DOHH2 (cell line): ENCODE results near the gene CPSF7.

ENCODE experiments used
- H3F3A ChIP-seq: fragments of 200-600 bp; sonication (generic), shearing (Covaris generic); 2 replicates; pipeline ENCODE4 v1.6.0; 2016; ENCODE audit warnings: antibody characterized with exemption, mild to moderate bottlenecking; ENCODE audit not compliant: control insufficient read depth, insufficient read depth
- H3K27ac ChIP-seq: fragments of 200-600 bp; sonication (generic); 2 replicates; pipeline ENCODE4 v1.5.1; 2014; ENCODE audit warnings: low read depth, mild to moderate bottlenecking, low read length, moderate library complexity
- H3K27me3 ChIP-seq: fragments of 200-600 bp; sonication (generic); 2 replicates; pipeline ENCODE4 v1.6.1; 2014; ENCODE audit warnings: mild to moderate bottlenecking, low read length, mixed read lengths; ENCODE audit not compliant: control insufficient read depth
- H3K36me3 ChIP-seq: fragments of 200-600 bp; sonication (generic); 2 replicates; pipeline ENCODE4 v1.6.1; 2014; ENCODE audit warnings: mild to moderate bottlenecking, low read length, moderate library complexity, mixed read lengths; ENCODE audit not compliant: control insufficient read depth
- H3K4me1 ChIP-seq: fragments of 200-600 bp; sonication (generic); 2 replicates; pipeline ENCODE4 v1.6.1; 2014; ENCODE audit warnings: mild to moderate bottlenecking, low read length, mixed read lengths; ENCODE audit not compliant: control insufficient read depth
- H3K4me2 ChIP-seq: fragments of 200-600 bp; sonication (generic); 2 replicates; pipeline ENCODE4 v1.6.0; 2014; ENCODE audit warnings: mild to moderate bottlenecking, low read length, moderate library complexity
- H3K4me3 ChIP-seq: fragments of 200-600 bp; sonication (generic); 2 replicates; pipeline ENCODE4 v1.5.1; 2014; ENCODE audit warnings: mild to moderate bottlenecking, low read length, mixed read lengths
- H3K79me2 ChIP-seq: fragments of 200-600 bp; sonication (generic); 2 replicates; pipeline ENCODE4 v1.6.1; 2014; ENCODE audit warnings: mild to moderate bottlenecking, low read length, mixed read lengths; ENCODE audit not compliant: control insufficient read depth
- H3K9me2 ChIP-seq: fragments of 200-600 bp; sonication (generic); replicated peaks from 2 replicates; pipeline ENCODE4 v1.6.1; 2014; ENCODE audit warnings: mild to moderate bottlenecking, low read length, mixed read lengths; ENCODE audit not compliant: control insufficient read depth
- H3K9me3 ChIP-seq: fragments of 200-600 bp; sonication (generic); 2 replicates; pipeline ENCODE4 v1.6.1; 2014; ENCODE audit warnings: antibody characterized with exemption, low read length, mixed read lengths; ENCODE audit not compliant: control insufficient read depth, insufficient read depth
- H4K20me1 ChIP-seq: fragments of 200-600 bp; sonication (generic); 2 replicates; pipeline ENCODE4 v1.6.0; 2014; ENCODE audit warnings: low read depth, mild to moderate bottlenecking, antibody characterized with exemption, low read length, moderate library complexity; ENCODE audit not compliant: control insufficient read depth, insufficient read depth
- CTCF ChIP-seq: fragments of 200-600 bp; sonication (generic); IDR thresholded peaks from one replicate; pipeline ENCODE4 v1.5.1; 2014; ENCODE audit warnings: antibody characterized with exemption, mild to moderate bottlenecking, low read depth, low read length; ENCODE audit not compliant: poor library complexity, severe bottlenecking
- EZH2phosphoT487 ChIP-seq: fragments of 200-600 bp; sonication (generic); IDR thresholded peaks from 2 replicates; pipeline ENCODE4 v1.6.1; 2017; ENCODE audit warnings: borderline replicate concordance, mild to moderate bottlenecking, antibody characterized with exemption, low read length, moderate library complexity, mixed read lengths

The CPSF7 gene

GRCh38 chr11:61473370-61474012, 43.7 kb upstream of the CPSF7 start:
- no peaks in the 10 kb centered on the region for H3K9me3 ChIP-seq
- 0 out of 2 replicates have a peak, but pooled peaks cover under 1% of the 10 kb centered on the region for H4K20me1 ChIP-seq
- H3F3A ChIP-seq = no peaks in the 10 kb centered on the region; the same call in 1 of the 2 replicates
- H3K27me3 ChIP-seq = peaks cover 1% of the 10 kb centered on the region; the same call in 1 of the 2 replicates
- TF ChIP-seq EZH2phosphoT487 (no peak), CTCF (no peak)
- H3K27ac ChIP-seq = no peak overlapping the region
- H3K9me2 ChIP-seq = no peaks in the 10 kb centered on the region
- H3K4me1 ChIP-seq = no peaks in the 10 kb centered on the region
- no peak overlapping the region for H3K4me2 ChIP-seq
- H3K79me2 ChIP-seq = no peaks in the 10 kb centered on the region
- no peak overlapping the region for H3K4me3 ChIP-seq
- peaks cover 3% of the 10 kb centered on the region; the same call in 1 of the 2 replicates for H3K36me3 ChIP-seq

GRCh38 chr11:61472868-61473267, 43.1 kb upstream of the CPSF7 start:
- H3K79me2 ChIP-seq = no peaks in the 10 kb centered on the region
- TF ChIP-seq EZH2phosphoT487 (no peak), CTCF (no peak)
- no peak overlapping the region for H3K27ac ChIP-seq

GRCh38 chr11:61472282-61472681, 42.5 kb upstream of the CPSF7 start:
- Histone ChIP-seq H3K9me2 (no peaks in the 10 kb centered on the region), H3K4me1 (no peaks in the 10 kb centered on the region), H4K20me1 (no peaks in the 10 kb centered on the region), H3K9me3 (no peaks in the 10 kb centered on the region), H3F3A (no peaks in the 10 kb centered on the region; the same call in 1 of the 2 replicates), H3K27ac (no peak overlapping the region), H3K27me3 (no peaks in the 10 kb centered on the region), H3K36me3 (peaks cover 3% of the 10 kb centered on the region; the same call in 1 of the 2 replicates), H3K4me2 (no peak overlapping the region), H3K4me3 (no peak overlapping the region), H3K79me2 (no peaks in the 10 kb centered on the region)
- TF ChIP-seq CTCF (no peak), EZH2phosphoT487 (no peak)

More at GRCh38 chr11:61472868-61473267, 43.1 kb upstream of the CPSF7 start:
- no peak overlapping the region for H3K4me2 ChIP-seq
- H3F3A ChIP-seq = no peaks in the 10 kb centered on the region; the same call in 1 of the 2 replicates
- H3K36me3 ChIP-seq = peaks cover 3% of the 10 kb centered on the region; the same call in 1 of the 2 replicates
- no peaks in the 10 kb centered on the region for H3K27me3 ChIP-seq
- H3K4me1 ChIP-seq = no peaks in the 10 kb centered on the region
- H3K9me3 ChIP-seq = no peaks in the 10 kb centered on the region
- H3K4me3 ChIP-seq = no peak overlapping the region
- no peaks in the 10 kb centered on the region for H3K9me2 ChIP-seq
- no peaks in the 10 kb centered on the region for H4K20me1 ChIP-seq
